ENCODE data around the gene PTPRZ1.

DNA sequence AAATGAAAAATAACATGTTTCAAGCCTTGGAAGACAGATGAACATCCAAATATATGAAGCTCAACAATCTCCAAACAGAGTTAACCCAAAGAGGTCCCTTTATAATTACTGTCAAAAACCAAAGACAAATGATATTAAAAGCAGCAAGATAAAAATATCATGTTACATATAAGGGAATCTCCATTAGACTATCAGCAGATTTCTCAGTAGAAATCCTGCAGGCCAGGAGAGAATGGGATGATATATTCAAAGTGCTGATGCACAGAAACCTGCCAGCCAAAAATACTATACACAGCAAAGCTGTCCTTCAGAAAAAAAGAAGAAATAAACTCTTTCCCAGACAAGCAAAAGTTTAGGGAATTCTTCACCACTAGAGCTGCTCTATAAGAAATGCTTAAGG, 230.1 kb downstream of the PTPRZ1 start:
- no peak for TF ChIP-seq POLR2AphosphoS5 (IDR thresholded peaks at IDR 0.05; ENCODE audit: low read depth, low read length)
- TF ChIP-seq TAF1 (IDR thresholded peaks at IDR 0.05; ENCODE audit: borderline replicate concordance, insufficient read depth, low read length), result no peak
- TF ChIP-seq, protein P1, sequence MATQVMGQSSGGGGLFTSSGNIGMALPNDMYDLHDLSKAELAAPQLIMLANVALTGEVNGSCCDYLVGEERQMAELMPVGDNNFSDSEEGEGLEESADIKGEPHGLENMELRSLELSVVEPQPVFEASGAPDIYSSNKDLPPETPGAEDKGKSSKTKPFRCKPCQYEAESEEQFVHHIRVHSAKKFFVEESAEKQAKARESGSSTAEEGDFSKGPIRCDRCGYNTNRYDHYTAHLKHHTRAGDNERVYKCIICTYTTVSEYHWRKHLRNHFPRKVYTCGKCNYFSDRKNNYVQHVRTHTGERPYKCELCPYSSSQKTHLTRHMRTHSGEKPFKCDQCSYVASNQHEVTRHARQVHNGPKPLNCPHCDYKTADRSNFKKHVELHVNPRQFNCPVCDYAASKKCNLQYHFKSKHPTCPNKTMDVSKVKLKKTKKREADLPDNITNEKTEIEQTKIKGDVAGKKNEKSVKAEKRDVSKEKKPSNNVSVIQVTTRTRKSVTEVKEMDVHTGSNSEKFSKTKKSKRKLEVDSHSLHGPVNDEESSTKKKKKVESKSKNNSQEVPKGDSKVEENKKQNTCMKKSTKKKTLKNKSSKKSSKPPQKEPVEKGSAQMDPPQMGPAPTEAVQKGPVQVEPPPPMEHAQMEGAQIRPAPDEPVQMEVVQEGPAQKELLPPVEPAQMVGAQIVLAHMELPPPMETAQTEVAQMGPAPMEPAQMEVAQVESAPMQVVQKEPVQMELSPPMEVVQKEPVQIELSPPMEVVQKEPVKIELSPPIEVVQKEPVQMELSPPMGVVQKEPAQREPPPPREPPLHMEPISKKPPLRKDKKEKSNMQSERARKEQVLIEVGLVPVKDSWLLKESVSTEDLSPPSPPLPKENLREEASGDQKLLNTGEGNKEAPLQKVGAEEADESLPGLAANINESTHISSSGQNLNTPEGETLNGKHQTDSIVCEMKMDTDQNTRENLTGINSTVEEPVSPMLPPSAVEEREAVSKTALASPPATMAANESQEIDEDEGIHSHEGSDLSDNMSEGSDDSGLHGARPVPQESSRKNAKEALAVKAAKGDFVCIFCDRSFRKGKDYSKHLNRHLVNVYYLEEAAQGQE (IDR thresholded peaks at IDR 0.05; ENCODE audit: insufficient read depth in 1 of 2, low read depth in 2 of 2, low read length in 2 of 2), result no peak
